T-cell (primary cell): ENCODE measurements around the gene CFAP46. TPM values are rescaled to one million over a fixed set of nuclear protein-coding genes. Genes with fewer than 3 reads are reported as not detected.
"Not testable (repeated sequence)": the region's sequence is repeated elsewhere in the genome, so short reads cannot be mapped to it uniquely, and the experiment has no call there.

Source experiments
- ATAC-seq, 4 experiments: fragments of 200-7000 bp in 3 of 4; fragments of 150-1000 bp in 1 of 4; cut with Tn5 transposase; replicated peaks in 1 of 4; 1 replicate in 3 of 4; 2 replicates in 1 of 4; pipeline ENCODE4 v1.10.0; 2021; ENCODE audit warnings: moderate library complexity in 3 of 4, mild to moderate bottlenecking in 2 of 4, moderate number of reproducible peaks in 1 of 4
- CTCF ChIA-PET, 2 donors: fragments of 300-600 bp; sonication (Branson Sonifier 250); formaldehyde crosslinking; loops; one replicate each; lab custom pipeline; 2022; ENCODE audit warnings: antibody characterized with exemption in 2 of 2; lab: Charles Lee
- POLR2A ChIA-PET, 2 donors: fragments of 300-600 bp; sonication (Branson Sonifier 250); formaldehyde crosslinking; loops; one replicate each; lab custom pipeline; 2022; ENCODE audit warnings: antibody characterized with exemption in 2 of 2; lab: Charles Lee
- DNase-seq, 35 experiments: peaks; one replicate each; pipeline versions ENCODE4 v3.0.0 to v3.0.0-alpha.2; 2013 to 2023
- H3K27ac ChIP-seq: one replicate; pipeline ENCODE4 v1.5.1; 2013; ENCODE audit warnings: low read length
- H3K27me3 ChIP-seq, 2 experiments: replicated peaks in 1 of 2; 1 replicate in 1 of 2; 2 replicates in 1 of 2; pipeline versions ENCODE4 v1.6.1 to v1.7.0; 2013; ENCODE audit warnings: low read length in 1 of 2, mixed read lengths in 1 of 2; ENCODE audit not compliant: control insufficient read depth in 2 of 2, insufficient read depth in 2 of 2; ENCODE audit errors: extremely low read depth in 1 of 2
- H3K36me3 ChIP-seq, 2 donors: 1 replicate in 1 of 2; 2 replicates in 1 of 2; pipeline versions ENCODE4 v1.6.1 to v1.7.0; 2013; ENCODE audit warnings: low read length in 1 of 2; ENCODE audit not compliant: control insufficient read depth in 2 of 2, insufficient read depth in 1 of 2; ENCODE audit errors: extremely low read depth in 1 of 2
- H3K4me1 ChIP-seq, 2 experiments: 1 replicate in 1 of 2; 2 replicates in 1 of 2; pipeline versions ENCODE4 v1.6.1 to v1.7.0; 2013; ENCODE audit warnings: low read length in 2 of 2, mixed read lengths in 1 of 2; ENCODE audit not compliant: insufficient read depth in 2 of 2, control insufficient read depth in 1 of 2; ENCODE audit errors: extremely low read depth in 1 of 2
- H3K4me3 ChIP-seq, 2 donors: 1 replicate in 1 of 2; 2 replicates in 1 of 2; pipeline versions ENCODE4 v1.5.1 to v1.7.0; 2013; ENCODE audit warnings: mild to moderate bottlenecking in 2 of 2, low read length in 1 of 2, moderate library complexity in 1 of 2; ENCODE audit not compliant: control insufficient read depth in 1 of 2; ENCODE audit errors: extremely low read depth in 1 of 2
- H3K9me3 ChIP-seq: 2 replicates; pipeline ENCODE4 v1.7.0; 2013
- H3K27ac Mint-ChIP-seq, 2 donors: one replicate each; pipeline ENCODE4 v1.8.0; 2020 to 2021; ENCODE audit warnings: mild to moderate bottlenecking in 2 of 2, mixed read lengths in 2 of 2
- H3K27me3 Mint-ChIP-seq, 2 donors: one replicate each; pipeline ENCODE4 v1.8.0; 2021 to 2022; ENCODE audit warnings: mixed read lengths in 2 of 2
- H3K36me3 Mint-ChIP-seq: one replicate; pipeline ENCODE4 v1.8.0; 2021; ENCODE audit warnings: mixed read lengths
- H3K4me1 Mint-ChIP-seq, 3 donors: one replicate each; pipeline ENCODE4 v1.8.0; 2020 to 2022; ENCODE audit warnings: mixed read lengths in 3 of 3, mild to moderate bottlenecking in 1 of 3
- H3K4me3 Mint-ChIP-seq, 3 donors: one replicate each; pipeline ENCODE4 v1.8.0; 2020 to 2022; ENCODE audit warnings: mild to moderate bottlenecking in 3 of 3, mixed read lengths in 3 of 3, moderate library complexity in 3 of 3
- H3K9me3 Mint-ChIP-seq, 3 donors: one replicate each; pipeline ENCODE4 v1.8.0; 2020 to 2022; ENCODE audit warnings: mixed read lengths in 3 of 3
- WGBS: methylation state at CpG from one replicate; pipeline ENCODE4 v1.1.5; 2013; ENCODE audit warnings: missing lambda C conversion rate; ENCODE audit not compliant: insufficient coverage; 5-methylcytosine and 5-hydroxymethylcytosine counted together
- total RNA-seq, 35 experiments: library from RNA in 6 of 35; stranded (reverse) in 6 of 35; fragments of 120-200 nt in 1 of 35; gene quantifications; one replicate each; pipeline versions ENCODE4 v1.2.1 to v1.2.4 and lab custom pipeline; 2013 to 2026

The CFAP46 gene
- total RNA-seq, 5 donors from 2014 or later (not counting 1 experiment from before 2014, with no cell fraction given): not detected

- Mint-ChIP-seq H3K27me3 (peaks cover 7 to 15% of the 10 kb centered on the region in 2 donors), H3K36me3 (no peaks in the 10 kb centered on the region), H3K9me3 (peaks cover 0 to 5% (median 3%) of the 10 kb centered on the region in 3 donors), H3K27ac (no peak overlapping the region), H3K4me1 (peaks cover 7 to 10% (median 9%) of the 10 kb centered on the region in 3 donors), H3K4me3 (no peak overlapping the region)
- Histone ChIP-seq H3K27me3 (peaks cover 0 to 15% of the 10 kb centered on the region in 2 experiments), H3K9me3 (no peaks in the 10 kb centered on the region), H3K4me1 (no peaks in the 10 kb centered on the region), H3K27ac (no peak overlapping the region), H3K36me3 (no peaks in the 10 kb centered on the region), H3K4me3 (no peak overlapping the region)
- CTCF ChIA-PET: interaction anchor here in 1 of 2 donors (0.9 kb wide), 1 partner anchor 11 kb away, joined by 6 read pairs; no protein-coding TSS in a partner anchor
- no CpG with 5 or more reads among the region's 1 CpG for WGBS
- DNase-seq (peak in 1 of 35 experiments; percentile 0), ATAC-seq (no peak)
- POLR2A ChIA-PET: no interaction called here
These were observed 36.7 kb downstream of the CFAP46 start for GRCh38 chr10:132905661-132906060.

- Histone ChIP-seq H3K27ac (no peak overlapping the region), H3K4me1 (no peaks in the 10 kb centered on the region), H3K9me3 (no peaks in the 10 kb centered on the region), H3K27me3 (peaks cover 0 to 15% of the 10 kb centered on the region in 2 experiments), H3K36me3 (no peaks in the 10 kb centered on the region), H3K4me3 (no peak overlapping the region)
- H3K9me3 Mint-ChIP-seq: peaks cover 0 to 5% (median 3%) of the 10 kb centered on the region in 3 donors
- peaks cover 9 to 15% of the 10 kb centered on the region in 2 donors for H3K27me3 Mint-ChIP-seq
- peaks cover 7 to 10% (median 9%) of the 10 kb centered on the region in 3 donors for H3K4me1 Mint-ChIP-seq
- ChIA-PET POLR2A (no interaction called here), CTCF (interaction anchor here in 1 of 2 donors (0.9 kb wide), 1 partner anchor 10 kb away, joined by 6 read pairs; no protein-coding TSS in a partner anchor)
- no peaks in the 10 kb centered on the region for H3K36me3 Mint-ChIP-seq
- DNase-seq (no peak), ATAC-seq (no peak)
- no peak overlapping the region for H3K4me3 Mint-ChIP-seq
- WGBS: 60% methylated on average over 16 of the region's 21 CpGs
- H3K27ac Mint-ChIP-seq: no peak overlapping the region
These were observed 37.3 kb downstream of the CFAP46 start for GRCh38 chr10:132904814-132905649.

- Mint-ChIP-seq H3K4me1 (peaks cover 7 to 10% (median 9%) of the 10 kb centered on the region in 3 donors), H3K36me3 (no peaks in the 10 kb centered on the region), H3K27ac (no peak overlapping the region), H3K27me3 (peaks cover 9 to 15% of the 10 kb centered on the region in 2 donors), H3K4me3 (no peak overlapping the region), H3K9me3 (peaks cover 0 to 5% (median 3%) of the 10 kb centered on the region in 3 donors)
- H3K27ac ChIP-seq: no peak overlapping the region
- no peak overlapping the region for H3K4me3 ChIP-seq
- peaks cover 0 to 18% of the 10 kb centered on the region in 2 experiments for H3K27me3 ChIP-seq
- ATAC-seq: no peak
- H3K9me3 ChIP-seq: no peaks in the 10 kb centered on the region
- no peaks in the 10 kb centered on the region for H3K4me1 ChIP-seq
- ChIA-PET POLR2A (no interaction called here), CTCF (no interaction called here)
- 26% methylated on average over 11 of the region's 15 CpGs for WGBS
- no peaks in the 10 kb centered on the region for H3K36me3 ChIP-seq
- peak in 4 of 35 experiments; percentile 2 to 15 (median 6) for DNase-seq
These were observed 38.1 kb downstream of the CFAP46 start for GRCh38 chr10:132904181-132904813.

GRCh38 chr10:132902656-132903575, 39.5 kb downstream of the CFAP46 start:
- H3K27ac ChIP-seq, CTCF ChIA-PET: not testable (repeated sequence)
- H3K27me3 Mint-ChIP-seq: peaks cover 9 to 15% of the 10 kb centered on the region in 2 donors

GRCh38 chr10:132901351-132901750, 41.0 kb downstream of the CFAP46 start:
- Mint-ChIP-seq H3K4me3 (no peak overlapping the region), H3K27me3 (peaks cover 9 to 15% of the 10 kb centered on the region in 2 donors), H3K4me1 (peaks cover 7 to 10% (median 9%) of the 10 kb centered on the region in 3 donors), H3K36me3 (no peaks in the 10 kb centered on the region), H3K9me3 (peaks cover 0 to 5% (median 3%) of the 10 kb centered on the region in 3 donors), H3K27ac (no peak overlapping the region)
- ATAC-seq (no peak), DNase-seq (no peak)
- Histone ChIP-seq H3K27ac (no peak overlapping the region), H3K4me3 (no peak overlapping the region), H3K27me3 (peaks cover 0 to 20% of the 10 kb centered on the region in 2 experiments), H3K36me3 (no peaks in the 10 kb centered on the region), H3K9me3 (no peaks in the 10 kb centered on the region), H3K4me1 (no peaks in the 10 kb centered on the region)
- POLR2A ChIA-PET: no interaction called here
- WGBS: 96% methylated on average over 4 of the region's 7 CpGs
- CTCF ChIA-PET: no interaction called here

More at GRCh38 chr10:132902656-132903575, 39.5 kb downstream of the CFAP46 start:
- H3K36me3 ChIP-seq, POLR2A ChIA-PET, H3K4me1 ChIP-seq, ATAC-seq, H3K9me3 ChIP-seq, H3K9me3 Mint-ChIP-seq, H3K4me3 Mint-ChIP-seq, H3K36me3 Mint-ChIP-seq, DNase-seq, H3K27ac Mint-ChIP-seq, H3K4me1 Mint-ChIP-seq, H3K4me3 ChIP-seq: not testable (repeated sequence)
- peaks cover 0 to 22% of the 10 kb centered on the region in 2 experiments for H3K27me3 ChIP-seq
- 89% methylated on average over 11 of the region's 19 CpGs for WGBS
